Esophagus squamous epithelium (tissue), 4 donors: ENCODE data around the gene PA2G4.

ENCODE experiments used
- POLR2A ChIP-seq, 4 donors: fragments of 450-650 bp; IDR thresholded peaks; one replicate each; pipeline ENCODE4 v1.6.1; 2017; ENCODE audit warnings: antibody characterized with exemption in 4 of 4, mild to moderate bottlenecking in 4 of 4, moderate library complexity in 3 of 4
- TF ChIP-seq, protein P1 (sequence below), 6 experiments: fragments of 450-650 bp in 4 of 6; fragments of 200-600 bp in 2 of 6; sonication (generic) in 2 of 6; IDR thresholded peaks; one replicate each; pipeline ENCODE4 v1.5.1; 2016 to 2019; ENCODE audit warnings: antibody characterized with exemption in 6 of 6, mild to moderate bottlenecking in 4 of 6, moderate library complexity in 4 of 6

DNA sequence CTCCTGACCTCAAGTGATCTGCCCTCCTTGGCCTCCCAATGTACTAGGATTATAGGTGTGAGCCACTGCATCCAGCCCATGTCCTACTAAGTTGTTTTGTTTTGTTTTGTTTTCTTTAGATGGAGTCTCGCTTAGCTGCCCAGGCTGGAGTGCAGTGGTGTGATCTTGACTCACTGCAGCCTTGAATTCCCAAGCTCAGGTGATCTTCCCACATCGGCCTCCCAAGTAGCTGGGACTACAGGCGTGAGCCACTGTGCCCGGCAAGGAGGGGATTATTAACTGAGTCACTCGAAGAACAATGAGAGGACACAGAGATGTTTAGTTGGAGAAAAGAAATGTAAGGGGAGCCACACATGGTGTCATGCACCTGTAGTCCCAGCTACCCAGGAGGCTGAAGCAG, 42.4 kb upstream of the PA2G4 start:
- no peak for TF ChIP-seq POLR2A (IDR thresholded peaks at IDR 0.05)
- TF ChIP-seq, protein P1, sequence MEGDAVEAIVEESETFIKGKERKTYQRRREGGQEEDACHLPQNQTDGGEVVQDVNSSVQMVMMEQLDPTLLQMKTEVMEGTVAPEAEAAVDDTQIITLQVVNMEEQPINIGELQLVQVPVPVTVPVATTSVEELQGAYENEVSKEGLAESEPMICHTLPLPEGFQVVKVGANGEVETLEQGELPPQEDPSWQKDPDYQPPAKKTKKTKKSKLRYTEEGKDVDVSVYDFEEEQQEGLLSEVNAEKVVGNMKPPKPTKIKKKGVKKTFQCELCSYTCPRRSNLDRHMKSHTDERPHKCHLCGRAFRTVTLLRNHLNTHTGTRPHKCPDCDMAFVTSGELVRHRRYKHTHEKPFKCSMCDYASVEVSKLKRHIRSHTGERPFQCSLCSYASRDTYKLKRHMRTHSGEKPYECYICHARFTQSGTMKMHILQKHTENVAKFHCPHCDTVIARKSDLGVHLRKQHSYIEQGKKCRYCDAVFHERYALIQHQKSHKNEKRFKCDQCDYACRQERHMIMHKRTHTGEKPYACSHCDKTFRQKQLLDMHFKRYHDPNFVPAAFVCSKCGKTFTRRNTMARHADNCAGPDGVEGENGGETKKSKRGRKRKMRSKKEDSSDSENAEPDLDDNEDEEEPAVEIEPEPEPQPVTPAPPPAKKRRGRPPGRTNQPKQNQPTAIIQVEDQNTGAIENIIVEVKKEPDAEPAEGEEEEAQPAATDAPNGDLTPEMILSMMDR (IDR thresholded peaks at IDR 0.05), result no peak
